K562 (cell line): Measurements from ENCODE around the gene KCNT1. TPM values are rescaled to one million over a fixed set of nuclear protein-coding genes. Genes with fewer than 3 reads are reported as not detected.

ENCODE experiments used
- ATAC-seq: fragments of 200-7000 bp; cut with Tn5 transposase; 3 replicates; pipeline ENCODE4 v1.9.1; 2020; ENCODE audit warnings: moderate library complexity
- BruUV-seq: library from RNA; stranded (reverse); fragments of 400-500 nt; replicated peaks from 2 replicates; lab custom pipeline; 2021; lab: Mats Ljungman, UMichigan
- CTCF ChIA-PET: fragments of 300-600 bp; formaldehyde crosslinking; extraction: SDS; loops from one replicate; lab custom pipeline; 2021; ENCODE audit warnings: low intra/inter-chr PET ratio; lab: Yijun Ruan, JAX
- POLR2A ChIA-PET: fragments of 300-600, 350-650 bp; sonication (Branson Sonifier 250); formaldehyde crosslinking; extraction: SDS; loops from one replicate; lab custom pipeline; 2021; ENCODE audit warnings: antibody characterized with exemption, inconsistent platforms; lab: Yijun Ruan, JAX
- DNase-seq, 4 experiments: peaks; one replicate each; pipeline versions ENCODE4 v3.0.0 to v3.0.0-alpha.2; 2011 to 2018; ENCODE audit warnings: low spot score in 3 of 4, mixed read lengths in 3 of 4; ENCODE audit errors: extremely low read depth in 1 of 4
- FAIRE-seq: peaks from 2 replicates; lab custom pipeline; 2011; peaks lifted over from hg19 to GRCh38; lab: Jason Lieb, UNC
- H2AFZ ChIP-seq: 2 replicates; pipeline ENCODE4 v1.6.0; 2011; ENCODE audit warnings: low read depth, low read length, control low read depth, inconsistent platforms
- H3K27ac ChIP-seq: fragments of 200-600 bp; 3 replicates; pipeline ENCODE4 v1.8.0; 2011; ENCODE audit warnings: low read depth, mild to moderate bottlenecking, control low read depth, inconsistent platforms, low read length, moderate library complexity, mixed read lengths; ENCODE audit errors: extremely low read depth
- H3K27me3 ChIP-seq, 2 experiments: fragments of 300-600 bp in 1 of 2; 2 replicates in 1 of 2; 3 replicates in 1 of 2; pipeline versions ENCODE4 v1.6.0 to v1.8.0; 2011; ENCODE audit warnings: inconsistent platforms in 2 of 2, low read length in 2 of 2, mild to moderate bottlenecking in 1 of 2, mixed read lengths in 1 of 2, moderate library complexity in 1 of 2; ENCODE audit not compliant: control insufficient read depth in 2 of 2, insufficient read depth in 2 of 2
- H3K36me3 ChIP-seq: fragments of 300-600 bp; 3 replicates; pipeline ENCODE4 v1.8.0; 2011; ENCODE audit warnings: mild to moderate bottlenecking, low read length, inconsistent platforms; ENCODE audit not compliant: control insufficient read depth, insufficient read depth
- H3K4me1 ChIP-seq, 2 experiments: fragments of 200-600 bp in 1 of 2; replicated peaks in 1 of 2; 2 replicates in 1 of 2; 3 replicates in 1 of 2; pipeline versions ENCODE4 v1.5.1 to v1.8.0; 2011; ENCODE audit warnings: inconsistent platforms in 2 of 2, low read length in 2 of 2, mild to moderate bottlenecking in 1 of 2, mixed read lengths in 1 of 2, moderate library complexity in 1 of 2; ENCODE audit not compliant: control insufficient read depth in 2 of 2, insufficient read depth in 2 of 2
- H3K4me2 ChIP-seq: 2 replicates; pipeline ENCODE4 v1.6.1; 2011; ENCODE audit warnings: low read length, control low read depth, inconsistent platforms, mixed read lengths; ENCODE audit not compliant: insufficient read depth
- H3K4me3 ChIP-seq: fragments of 200-600 bp; sonication (generic), shearing (Covaris generic); 2 replicates; pipeline ENCODE4 v1.5.1; 2016; ENCODE audit warnings: control low read depth, inconsistent platforms
- H3K79me2 ChIP-seq: fragments of 200-600 bp; 3 replicates; pipeline ENCODE4 v1.8.0; 2011; ENCODE audit warnings: low read length, inconsistent platforms; ENCODE audit not compliant: control insufficient read depth, insufficient read depth
- H3K9ac ChIP-seq, 2 experiments: 2 replicates each; pipeline versions ENCODE4 v1.6.0 to v1.6.1; 2011; ENCODE audit warnings: low read depth in 2 of 2, low read length in 2 of 2, control low read depth in 1 of 2, inconsistent platforms in 1 of 2, mild to moderate bottlenecking in 1 of 2, mixed read lengths in 1 of 2; ENCODE audit not compliant: insufficient read depth in 1 of 2
- H3K9me1 ChIP-seq: one replicate; pipeline ENCODE4 v1.6.0; 2011; ENCODE audit warnings: inconsistent platforms, mild to moderate bottlenecking, low read length, moderate library complexity; ENCODE audit not compliant: control insufficient read depth, insufficient read depth
- H3K9me3 ChIP-seq: replicated peaks from 2 replicates; pipeline ENCODE4 v1.5.1; 2011; ENCODE audit warnings: low read depth, low read length, inconsistent platforms; ENCODE audit not compliant: control insufficient read depth, insufficient read depth
- H4K20me1 ChIP-seq: replicated peaks from 2 replicates; pipeline ENCODE4 v1.6.1; 2011; ENCODE audit warnings: low read length, inconsistent platforms, mixed read lengths; ENCODE audit not compliant: control insufficient read depth, insufficient read depth
- BHLHE40 ChIP-seq: IDR thresholded peaks from 2 replicates; pipeline ENCODE4 v1.6.1; 2011; ENCODE audit warnings: low read length, improper control_type of control experiment
- E2F8 ChIP-seq: fragments of 450-650 bp; IDR thresholded peaks from 2 replicates; pipeline ENCODE4 v1.7.1; 2018; ENCODE audit warnings: mild to moderate bottlenecking, low read depth; ENCODE audit not compliant: partially characterized antibody
- ELF1 ChIP-seq: fragments of 200-800 bp; sonication (Bioruptor generic); IDR thresholded peaks from 2 replicates; pipeline ENCODE4 v1.6.1; 2016; ENCODE audit warnings: missing genetic modification characterization, missing compliant biosample characterization
- NR2C1 ChIP-seq, 2 experiments: fragments of 450-650 bp; IDR thresholded peaks; 2 replicates each; pipeline ENCODE4 v1.6.1; 2017; ENCODE audit warnings: mild to moderate bottlenecking in 2 of 2, antibody characterized with exemption in 1 of 2, inconsistent platforms in 1 of 2, missing compliant biosample characterization in 1 of 2, missing genetic modification characterization in 1 of 2
- RNF219 ChIP-seq: fragments of 250-450 bp; sonication (Bioruptor Pico); IDR thresholded peaks from 2 replicates; pipeline ENCODE4 v1.5.0; 2022; ENCODE audit warnings: mild to moderate bottlenecking
- WGBS: fragments of 100-300 bp; shearing (Covaris generic); methylation state at CpG from one replicate; pipeline ENCODE4 v1.1.6; 2016; ENCODE audit warnings: low coverage, mixed read lengths; ENCODE audit not compliant: insufficient coverage; ENCODE audit errors: missing lambda C conversion rate; 5-methylcytosine and 5-hydroxymethylcytosine counted together
- in situ Hi-C: fragments of 300-500 bp; cut with MboI; formaldehyde crosslinking; loops from 4 replicates; pipeline ENCODE4 v1.15.0; 2018; ENCODE audit warnings: inconsistent platforms, mixed read lengths
- intact Hi-C: fragments of 100-400 bp; cut with micrococcal nuclease; formaldehyde crosslinking; loops from 2 replicates; pipeline ENCODE4 v1.14.2; 2022
- polyA plus RNA-seq, 8 experiments: library from polyadenylated mRNA; depleted of rRNA in 4 of 8; stranded (reverse) in 5 of 8; unstranded in 3 of 8; fragments of >200 nt; fragmentation: Nextera tagmentation in 2 of 8; fragmentation: Illumina TruSeq in 1 of 8; extraction: Ambion mirVana in 2 of 8; extraction: Trizol in 1 of 8; gene quantifications; 2 replicates each; pipeline versions ENCODE4 v1.2.1 to v1.2.3, GENCODE V29; 2011 to 2014; ENCODE audit warnings: inconsistent platforms in 1 of 8, missing spikeins in 1 of 8
- total RNA-seq, 7 experiments: library from RNA; depleted of rRNA in 6 of 7; stranded (reverse); fragments of >200 nt in 6 of 7; fragmentation: Illumina TruSeq in 2 of 7; extraction: Trizol in 2 of 7; gene quantifications; 2 replicates each; pipeline versions ENCODE4 v1.2.1 to v1.2.3, GENCODE V29; 2011 to 2021; ENCODE audit warnings: low replicate concordance in 1 of 7

KCNT1 gene
- total and polyA plus RNA-seq, 9 of the 15 experiments (the other 6 are each of a cell fraction or from before 2014, with no cell fraction given) = 0.05 TPM; not detected in 8

GRCh38 chr9:135666534-135667462, 35.2 kb upstream of the KCNT1 start:
- H3K4me2 ChIP-seq = no peak overlapping the region
- peaks cover 0 to 8% of the 10 kb centered on the region in 2 experiments; a peak in 1 of 5 replicates for H3K4me1 ChIP-seq
- no peak overlapping the region for H3K4me3 ChIP-seq
- H3K27ac ChIP-seq = no peak overlapping the region
- H3K36me3 ChIP-seq = no peaks in the 10 kb centered on the region
- no peaks in the 10 kb centered on the region for H3K79me2 ChIP-seq
- BruUV-seq = no TSS peak
- WGBS = 1% methylated on average over 22 of the region's 29 CpGs
- peaks cover 11 to 50% of the 10 kb centered on the region in 2 experiments; a peak in 3 of 5 replicates for H3K27me3 ChIP-seq
- no peak overlapping the region for H2AFZ ChIP-seq
- no peak for FAIRE-seq
- DNase-seq = no peak
- no peaks in the 10 kb centered on the region for H3K9me3 ChIP-seq
- CTCF ChIA-PET = no interaction called here
- no peaks in the 10 kb centered on the region for H3K9me1 ChIP-seq
- H4K20me1 ChIP-seq = peaks cover 7% of the 10 kb centered on the region; the same call in 1 of the 2 replicates
- ATAC-seq = no peak
- POLR2A ChIA-PET = interaction anchor here (0.6 kb wide), 1 partner anchor 69 kb away, joined by 3 read pairs; no protein-coding TSS in a partner anchor
- H3K9ac ChIP-seq = no peak overlapping the region
- TF ChIP-seq RNF219 (CRISPR knock-in tag) (no peak), NR2C1 (IDR thresholded peaks at IDR 0.05) (no peak), NR2C1 (tag; IDR thresholded peaks at IDR 0.05) (no peak), ELF1 (no peak), E2F8 (no peak), BHLHE40 (no peak)
- TF ChIP-seq, all 486 proteins: peak for 0
- intact Hi-C loops = no loop called here
- in situ Hi-C loops = no loop called here
